Activated effector memory CD4-positive, alpha-beta T cell treated with anti-CD3 and anti-CD28 coated beads, Interleukin-2, amount 50 U/mL, for 16 hours (primary cell): ENCODE data around the gene RALGPS1.

Experiments used
- DNase-seq: peaks from one replicate; pipeline ENCODE4 v3.0.0-alpha.2; 2020

Gene RALGPS1

GRCh38 chr9:126907058-126907457 lies 7.5 kb upstream of the RALGPS1 start:
- DNase-seq: no peak

GRCh38 chr9:126915281-126915816 lies 767 bp downstream of the RALGPS1 start:
- DNase-seq: peak; percentile 79

- peak; percentile 50 for DNase-seq
Observed at GRCh38 chr9:126915846-126916543, 1.4 kb downstream of the RALGPS1 start.

- DNase-seq: peak; percentile 14
Observed at GRCh38 chr9:126916909-126917308, 2.3 kb downstream of the RALGPS1 start.

- no peak for DNase-seq
Observed at GRCh38 chr9:126919193-126919592, 4.6 kb downstream of the RALGPS1 start.

- no peak for DNase-seq
Observed at GRCh38 chr9:126925876-126926275, 11.3 kb downstream of the RALGPS1 start.

GRCh38 chr9:126926364-126926763 lies 11.8 kb downstream of the RALGPS1 start:
- peak; percentile 6 for DNase-seq

- DNase-seq: peak; percentile 8
Observed at GRCh38 chr9:126927419-126927818, 12.8 kb downstream of the RALGPS1 start.

GRCh38 chr9:126932871-126933321 lies 18.3 kb downstream of the RALGPS1 start:
- peak; percentile 31 for DNase-seq

- peak; percentile 25 for DNase-seq
Observed at GRCh38 chr9:126933334-126933980, 18.9 kb downstream of the RALGPS1 start.

- DNase-seq: peak; percentile 43
Observed at GRCh38 chr9:126934441-126934840, 19.9 kb downstream of the RALGPS1 start.

- no peak for DNase-seq
Observed at GRCh38 chr9:126935630-126936029, 21.0 kb downstream of the RALGPS1 start.

- DNase-seq: no peak
Observed at GRCh38 chr9:126937444-126937843, 22.9 kb downstream of the RALGPS1 start.

- DNase-seq: no peak
Observed at GRCh38 chr9:126938327-126938726, 23.7 kb downstream of the RALGPS1 start.

- no peak for DNase-seq
Observed at GRCh38 chr9:126939821-126940221, 25.2 kb downstream of the RALGPS1 start.

GRCh38 chr9:126942399-126942798 lies 27.8 kb downstream of the RALGPS1 start:
- no peak for DNase-seq

GRCh38 chr9:126945682-126946081 lies 31.1 kb downstream of the RALGPS1 start:
- no peak for DNase-seq

- no peak for DNase-seq
Observed at GRCh38 chr9:126947529-126947928, 32.9 kb downstream of the RALGPS1 start.

- DNase-seq: no peak
Observed at GRCh38 chr9:126952205-126952977, 37.8 kb downstream of the RALGPS1 start.

- no peak for DNase-seq
Observed at GRCh38 chr9:126953041-126953809, 38.6 kb downstream of the RALGPS1 start.

GRCh38 chr9:126955811-126956210 lies 41.2 kb downstream of the RALGPS1 start:
- DNase-seq: no peak

- DNase-seq: no peak
Observed at GRCh38 chr9:126956917-126957686, 42.5 kb downstream of the RALGPS1 start.
